Endothelial cell (in vitro differentiated cells): Measurements from ENCODE around the gene DDA1. TPM values are rescaled to one million over a fixed set of nuclear protein-coding genes. Genes with fewer than 3 reads are reported as not detected.
A peak's percentile ranks its signal among the peaks of the same experiment; 100 is the strongest.

Experiments
- DNase-seq: peaks from one replicate; pipeline ENCODE4 v3.0.0; 2021; ENCODE audit warnings: low spot score
- H3K27ac Mint-ChIP-seq: one replicate; pipeline ENCODE4 v1.8.0; 2021; ENCODE audit warnings: mixed read lengths, inconsistent platforms; ENCODE audit not compliant: unreplicated experiment
- H3K27me3 Mint-ChIP-seq: one replicate; pipeline ENCODE4 v1.8.0; 2021; ENCODE audit warnings: mild to moderate bottlenecking, moderate library complexity, mixed read lengths, inconsistent platforms; ENCODE audit not compliant: unreplicated experiment
- H3K36me3 Mint-ChIP-seq: one replicate; pipeline ENCODE4 v1.8.0; 2021; ENCODE audit warnings: mild to moderate bottlenecking, low read depth, mixed read lengths, inconsistent platforms; ENCODE audit not compliant: unreplicated experiment
- H3K4me1 Mint-ChIP-seq: one replicate; pipeline ENCODE4 v1.8.0; 2021; ENCODE audit warnings: mild to moderate bottlenecking, mixed read lengths, inconsistent platforms; ENCODE audit not compliant: unreplicated experiment
- H3K4me3 Mint-ChIP-seq: one replicate; pipeline ENCODE4 v1.8.0; 2021; ENCODE audit warnings: mild to moderate bottlenecking, mixed read lengths, inconsistent platforms; ENCODE audit not compliant: unreplicated experiment
- H3K9me3 Mint-ChIP-seq: one replicate; pipeline ENCODE4 v1.8.0; 2021; ENCODE audit warnings: mixed read lengths, inconsistent platforms; ENCODE audit not compliant: unreplicated experiment
- CTCF ChIP-seq: fragments of 200-600 bp; sonication (generic); IDR thresholded peaks from one replicate; pipeline ENCODE4 v1.5.0; 2021; ENCODE audit warnings: antibody characterized with exemption; ENCODE audit not compliant: unreplicated experiment
- total RNA-seq: library from RNA; stranded (reverse); fragmentation: NEBNext Ultra II Directional; extraction: Animal tissue kit (Norgen Biotek cat#: 25700); gene quantifications from one replicate; pipeline ENCODE4 v1.2.1, GENCODE V29; 2021; ENCODE audit not compliant: unreplicated experiment

The DDA1 gene
- total RNA-seq, 1 donor from 2014 or later, result 44.7 TPM

GRCh38 chr19:17352608-17353280 is 43.4 kb downstream of the DDA1 start:
- TF ChIP-seq CTCF, result no peak
- H3K4me1 Mint-ChIP-seq, result peaks cover 33% of the 10 kb centered on the region
- DNase-seq, result no peak
- peak overlapping the region; percentile 80 for H3K4me3 Mint-ChIP-seq
- peaks cover 28% of the 10 kb centered on the region for H3K27me3 Mint-ChIP-seq
- peaks cover 33% of the 10 kb centered on the region for H3K36me3 Mint-ChIP-seq
- no peaks in the 10 kb centered on the region for H3K9me3 Mint-ChIP-seq
- peak overlapping the region; percentile 86 for H3K27ac Mint-ChIP-seq

GRCh38 chr19:17353386-17353785 is 44.0 kb downstream of the DDA1 start:
- peaks cover 39% of the 10 kb centered on the region for H3K36me3 Mint-ChIP-seq
- TF ChIP-seq CTCF, result no peak
- peak overlapping the region; percentile 86 for H3K27ac Mint-ChIP-seq
- no peak for DNase-seq
- peaks cover 30% of the 10 kb centered on the region for H3K4me1 Mint-ChIP-seq
- peaks cover 27% of the 10 kb centered on the region for H3K27me3 Mint-ChIP-seq
- peak overlapping the region; percentile 80 for H3K4me3 Mint-ChIP-seq
- no peaks in the 10 kb centered on the region for H3K9me3 Mint-ChIP-seq

GRCh38 chr19:17357078-17357666 is 47.8 kb downstream of the DDA1 start:
- DNase-seq, result no peak
- H3K27me3 Mint-ChIP-seq, result peaks cover 17% of the 10 kb centered on the region
- H3K4me1 Mint-ChIP-seq, result peaks cover 30% of the 10 kb centered on the region
- no peak overlapping the region for H3K27ac Mint-ChIP-seq
- no peak for TF ChIP-seq CTCF
- H3K9me3 Mint-ChIP-seq, result no peaks in the 10 kb centered on the region
- peaks cover 52% of the 10 kb centered on the region for H3K36me3 Mint-ChIP-seq
- peak overlapping the region; percentile 81 for H3K4me3 Mint-ChIP-seq

- Mint-ChIP-seq H3K27me3 (peaks cover 15% of the 10 kb centered on the region), H3K4me3 (no peak overlapping the region), H3K9me3 (no peaks in the 10 kb centered on the region), H3K27ac (no peak overlapping the region), H3K4me1 (peaks cover 32% of the 10 kb centered on the region), H3K36me3 (peaks cover 55% of the 10 kb centered on the region)
- TF ChIP-seq CTCF, result no peak
- no peak for DNase-seq
Observed at GRCh38 chr19:17357724-17358123, 48.4 kb downstream of the DDA1 start.

GRCh38 chr19:17358395-17358794 is 49.0 kb downstream of the DDA1 start:
- no peak for TF ChIP-seq CTCF
- no peak overlapping the region for H3K27ac Mint-ChIP-seq

More at GRCh38 chr19:17358395-17358794, 49.0 kb downstream of the DDA1 start:
- DNase-seq, result no peak
- peaks cover 51% of the 10 kb centered on the region for H3K36me3 Mint-ChIP-seq
- H3K4me3 Mint-ChIP-seq, result no peak overlapping the region
- peaks cover 27% of the 10 kb centered on the region for H3K4me1 Mint-ChIP-seq
- H3K27me3 Mint-ChIP-seq, result peaks cover 9% of the 10 kb centered on the region
- no peaks in the 10 kb centered on the region for H3K9me3 Mint-ChIP-seq
